Stomach (tissue), 9 donors: ENCODE measurements around the gene CCDC178. TPM values are rescaled to one million over a fixed set of nuclear protein-coding genes. Genes with fewer than 3 reads are reported as not detected.

Source experiments
- DNase-seq, 2 donors: peaks; one replicate each; pipeline versions ENCODE4 v3.0.0 to v3.0.0-alpha.2; 2013 to 2019
- H3K27ac ChIP-seq, 5 donors: fragments of 200-600 bp in 4 of 5; sonication (generic) in 4 of 5; one replicate each; pipeline ENCODE4 v1.5.1; 2013 to 2019; ENCODE audit warnings: mild to moderate bottlenecking in 1 of 5, moderate library complexity in 1 of 5
- H3K27me3 ChIP-seq, 3 donors: fragments of 200-600 bp; sonication (generic); one replicate each; pipeline ENCODE4 v1.5.1; 2017 to 2019; ENCODE audit warnings: mixed run types in 1 of 3
- H3K36me3 ChIP-seq, 4 donors: fragments of 200-600 bp; sonication (generic); 1 replicate in 3 of 4; 2 replicates in 1 of 4; pipeline ENCODE4 v1.5.1; 2016 to 2019
- H3K4me1 ChIP-seq, 4 donors: fragments of 200-600 bp; sonication (generic); one replicate each; pipeline ENCODE4 v1.5.1; 2016 to 2019
- H3K4me3 ChIP-seq, 4 donors: fragments of 200-600 bp; sonication (generic) in 3 of 4; one replicate each; pipeline ENCODE4 v1.5.1; 2016 to 2019; ENCODE audit warnings: mild to moderate bottlenecking in 1 of 4
- H3K9me3 ChIP-seq, 4 donors: fragments of 200-600 bp; sonication (generic); one replicate each; pipeline ENCODE4 v1.5.1; 2016 to 2019
- CTCF ChIP-seq, 7 experiments: fragments of 450-650 bp in 4 of 7; fragments of 200-600 bp in 3 of 7; sonication (generic) in 3 of 7; IDR thresholded peaks; one replicate each; pipeline ENCODE4 v1.5.1; 2016 to 2019; ENCODE audit warnings: antibody characterized with exemption in 7 of 7, control low read depth in 2 of 7, mild to moderate bottlenecking in 1 of 7
- EP300 ChIP-seq: sonication (generic); formaldehyde crosslinking; IDR thresholded peaks from one replicate; pipeline ENCODE4 v1.6.1; 2017; ENCODE audit warnings: antibody characterized with exemption
- POLR2A ChIP-seq, 4 donors: fragments of 450-650 bp; IDR thresholded peaks; one replicate each; pipeline ENCODE4 v1.6.1; 2016; ENCODE audit warnings: antibody characterized with exemption in 4 of 4, control low read depth in 2 of 4, mild to moderate bottlenecking in 1 of 4, moderate library complexity in 1 of 4
- POLR2AphosphoS5 ChIP-seq, 3 donors: sonication (generic); formaldehyde crosslinking; IDR thresholded peaks; one replicate each; pipeline ENCODE4 v1.6.1; 2016; ENCODE audit warnings: antibody characterized with exemption in 3 of 3
- WGBS, 5 donors: extraction: QIAGEN DNeasy Blood & Tissue Kit in 3 of 5; methylation state at CpG; one replicate each; pipeline versions ENCODE4 v1.1.5 to v1.1.7; 2013 to 2018; 5-methylcytosine and 5-hydroxymethylcytosine counted together
- intact Hi-C: fragments of 100-400 bp; cut with DNase I; formaldehyde crosslinking; loops from one replicate; pipeline ENCODE4 v1.15.1; 2023; ENCODE audit warnings: low total_unique reads
- polyA plus RNA-seq, 3 donors: library from polyadenylated mRNA; stranded (reverse); fragments of 200-250 nt; gene quantifications; one replicate each; pipeline ENCODE4 v1.2.3, GENCODE V29; 2013
- total RNA-seq, 5 donors: library from RNA; depleted of rRNA; stranded (reverse); fragments of >200 nt; gene quantifications; one replicate each; pipeline versions ENCODE4 v1.1.0 to v1.2.3, GENCODE V29; 2014 to 2016
- donor health status: healthy with polysubstance abuse.
- donor health status: Bipolar disorder and iron deficiency.
- donor health status: healthy.

The CCDC178 gene
- total and polyA plus RNA-seq, 8 donors = 0.38 to 24.5 (median 1.8) TPM; not detected in 4

- Histone ChIP-seq H3K27me3 (no peaks in the 10 kb centered on the region), H3K4me3 (no peak overlapping the region), H3K36me3 (no peaks in the 10 kb centered on the region), H3K4me1 (no peaks in the 10 kb centered on the region), H3K9me3 (peaks cover 0 to 19% (median 14%) of the 10 kb centered on the region in 4 donors), H3K27ac (no peak overlapping the region)
- intact Hi-C loops = no loop called here
- no peak for DNase-seq
- TF ChIP-seq POLR2A (IDR thresholded peaks at IDR 0.05) (no peak), EP300 (no peak), CTCF (IDR thresholded peaks at IDR 0.05) (no peak)
Observed at GRCh38 chr18:33040213-33040612, 400.3 kb downstream of the CCDC178 start.

GRCh38 chr18:33034945-33035344 is 405.6 kb downstream of the CCDC178 start:
- no peaks in the 10 kb centered on the region for H3K36me3 ChIP-seq
- no peak overlapping the region for H3K4me3 ChIP-seq
- no peak for TF ChIP-seq POLR2AphosphoS5 (IDR thresholded peaks at IDR 0.05)
- no peak for TF ChIP-seq EP300
- TF ChIP-seq CTCF (IDR thresholded peaks at IDR 0.05) = no peak
- no peak for TF ChIP-seq POLR2A (IDR thresholded peaks at IDR 0.05)
- peak in 1 of 2 donors; percentile 4 for DNase-seq
- H3K9me3 ChIP-seq = peaks cover 0 to 10% (median 8%) of the 10 kb centered on the region in 4 donors
- no peaks in the 10 kb centered on the region for H3K27me3 ChIP-seq
- intact Hi-C loops = no loop called here
- no peak overlapping the region for H3K27ac ChIP-seq
- H3K4me1 ChIP-seq = no peaks in the 10 kb centered on the region

GRCh38 chr18:33034212-33034611 is 406.3 kb downstream of the CCDC178 start:
- H3K4me1 ChIP-seq = no peaks in the 10 kb centered on the region
- H3K36me3 ChIP-seq = no peaks in the 10 kb centered on the region
- DNase-seq = no peak
- no peaks in the 10 kb centered on the region for H3K27me3 ChIP-seq
- no peak overlapping the region for H3K4me3 ChIP-seq
- peaks cover 0 to 2% (median under 1%) of the 10 kb centered on the region in 4 donors for H3K9me3 ChIP-seq
- intact Hi-C loops = no loop called here
- TF ChIP-seq EP300 (no peak), CTCF (IDR thresholded peaks at IDR 0.05) (no peak), POLR2A (IDR thresholded peaks at IDR 0.05) (no peak), POLR2AphosphoS5 (IDR thresholded peaks at IDR 0.05) (no peak)
- H3K27ac ChIP-seq = no peak overlapping the region

- no peaks in the 10 kb centered on the region for H3K9me3 ChIP-seq
- intact Hi-C loops = no loop called here
- H3K4me3 ChIP-seq = no peak overlapping the region
- TF ChIP-seq CTCF (IDR thresholded peaks at IDR 0.05) (peak in 1 of 7 experiments; percentile 20), POLR2A (IDR thresholded peaks at IDR 0.05) (no peak), POLR2AphosphoS5 (IDR thresholded peaks at IDR 0.05) (no peak), EP300 (no peak)
- H3K27me3 ChIP-seq = no peaks in the 10 kb centered on the region
- H3K27ac ChIP-seq = no peak overlapping the region
- no peaks in the 10 kb centered on the region for H3K4me1 ChIP-seq
- no peak for DNase-seq
- H3K36me3 ChIP-seq = no peaks in the 10 kb centered on the region
Observed at GRCh38 chr18:33022370-33022769, 418.2 kb downstream of the CCDC178 start.

GRCh38 chr18:33020877-33021276 is 419.6 kb downstream of the CCDC178 start:
- no peak for DNase-seq
- intact Hi-C loops = no loop called here
- H3K4me1 ChIP-seq = no peaks in the 10 kb centered on the region
- 56 to 70% (median 59%) methylated on average over 2 of the region's 2 CpGs for WGBS, 5 donors
- no peak overlapping the region for H3K4me3 ChIP-seq
- TF ChIP-seq EP300 = no peak
- TF ChIP-seq POLR2A (IDR thresholded peaks at IDR 0.05) = no peak
- no peak for TF ChIP-seq CTCF (IDR thresholded peaks at IDR 0.05)
- no peak for TF ChIP-seq POLR2AphosphoS5 (IDR thresholded peaks at IDR 0.05)
- no peaks in the 10 kb centered on the region for H3K9me3 ChIP-seq
- no peak overlapping the region for H3K27ac ChIP-seq
- no peaks in the 10 kb centered on the region for H3K27me3 ChIP-seq
- no peaks in the 10 kb centered on the region for H3K36me3 ChIP-seq
